ENCODE measurements around the gene NDUFC2. TPM values are rescaled to one million over a fixed set of nuclear protein-coding genes. Genes with fewer than 3 reads are reported as not detected.

Gene NDUFC2
- total RNA-seq, 1 donor from 2014 or later: 233 TPM

GRCh38 chr11:78110351-78110750, 30.7 kb upstream of the NDUFC2 start:
- no peak overlapping the region for H3K4me3 Mint-ChIP-seq
- H3K27me3 Mint-ChIP-seq: no peaks in the 10 kb centered on the region
- DNase-seq (ENCODE audit: extremely low spot score, unreplicated experiment): no peak
- TF ChIP-seq, protein P1, sequence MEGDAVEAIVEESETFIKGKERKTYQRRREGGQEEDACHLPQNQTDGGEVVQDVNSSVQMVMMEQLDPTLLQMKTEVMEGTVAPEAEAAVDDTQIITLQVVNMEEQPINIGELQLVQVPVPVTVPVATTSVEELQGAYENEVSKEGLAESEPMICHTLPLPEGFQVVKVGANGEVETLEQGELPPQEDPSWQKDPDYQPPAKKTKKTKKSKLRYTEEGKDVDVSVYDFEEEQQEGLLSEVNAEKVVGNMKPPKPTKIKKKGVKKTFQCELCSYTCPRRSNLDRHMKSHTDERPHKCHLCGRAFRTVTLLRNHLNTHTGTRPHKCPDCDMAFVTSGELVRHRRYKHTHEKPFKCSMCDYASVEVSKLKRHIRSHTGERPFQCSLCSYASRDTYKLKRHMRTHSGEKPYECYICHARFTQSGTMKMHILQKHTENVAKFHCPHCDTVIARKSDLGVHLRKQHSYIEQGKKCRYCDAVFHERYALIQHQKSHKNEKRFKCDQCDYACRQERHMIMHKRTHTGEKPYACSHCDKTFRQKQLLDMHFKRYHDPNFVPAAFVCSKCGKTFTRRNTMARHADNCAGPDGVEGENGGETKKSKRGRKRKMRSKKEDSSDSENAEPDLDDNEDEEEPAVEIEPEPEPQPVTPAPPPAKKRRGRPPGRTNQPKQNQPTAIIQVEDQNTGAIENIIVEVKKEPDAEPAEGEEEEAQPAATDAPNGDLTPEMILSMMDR (conservative IDR thresholded peaks at IDR 0.05): no peak
- peaks cover 26% of the 10 kb centered on the region for H3K36me3 Mint-ChIP-seq
- no peaks in the 10 kb centered on the region for H3K4me1 Mint-ChIP-seq (ENCODE audit: unreplicated experiment)
- H3K9me3 Mint-ChIP-seq: no peaks in the 10 kb centered on the region
- H3K27ac Mint-ChIP-seq: no peak overlapping the region

GRCh38 chr11:78109081-78110015, 29.7 kb upstream of the NDUFC2 start:
- H3K4me3 Mint-ChIP-seq: no peak overlapping the region
- H3K27ac Mint-ChIP-seq: no peak overlapping the region
- peaks cover 25% of the 10 kb centered on the region for H3K36me3 Mint-ChIP-seq
- DNase-seq (ENCODE audit: extremely low spot score, unreplicated experiment): no peak
- TF ChIP-seq, protein P1 (conservative IDR thresholded peaks at IDR 0.05): no peak
- H3K9me3 Mint-ChIP-seq: no peaks in the 10 kb centered on the region
- H3K4me1 Mint-ChIP-seq (ENCODE audit: unreplicated experiment): no peaks in the 10 kb centered on the region
- H3K27me3 Mint-ChIP-seq: no peaks in the 10 kb centered on the region

DNA sequence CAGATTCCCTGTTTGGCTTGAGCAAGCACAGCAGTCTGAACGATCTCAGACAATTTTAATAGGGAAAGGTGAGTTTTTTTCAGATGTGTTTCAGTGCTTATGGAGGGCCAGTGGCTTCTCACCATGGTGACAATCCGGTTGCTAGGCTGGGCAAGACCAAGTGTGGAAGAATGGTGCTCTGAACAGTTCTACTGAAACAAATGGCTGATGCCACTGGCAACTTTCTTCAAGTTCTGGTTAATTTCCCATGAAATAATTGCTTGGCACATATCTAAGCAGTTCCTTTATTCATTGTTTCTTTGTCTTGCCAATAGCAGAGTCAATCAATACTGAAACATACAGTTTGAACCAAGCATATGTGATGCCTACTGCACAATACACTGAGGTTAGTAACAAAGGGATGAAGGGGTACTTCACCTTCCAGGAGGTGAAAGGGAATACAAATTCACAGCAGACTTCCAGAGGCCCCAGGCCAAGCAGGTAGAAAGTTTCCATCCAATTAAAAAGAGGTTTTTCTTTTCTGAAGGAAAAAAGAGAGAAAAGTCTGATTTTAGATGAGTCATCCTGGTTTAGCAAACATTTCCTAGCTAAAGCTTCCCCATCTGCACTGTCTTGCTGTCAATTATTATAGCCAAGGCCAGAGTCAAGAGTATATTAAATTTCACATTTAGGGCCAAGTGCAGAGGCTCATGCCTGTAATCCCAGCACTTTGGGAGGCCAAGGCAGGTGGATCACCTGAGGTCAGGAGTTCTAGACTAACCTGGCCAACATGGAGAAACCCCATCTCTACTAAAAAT, 21.2 kb upstream of the NDUFC2 start:
- H3K4me1 Mint-ChIP-seq (ENCODE audit: unreplicated experiment): no peaks in the 10 kb centered on the region
- H3K36me3 Mint-ChIP-seq: peaks cover 13% of the 10 kb centered on the region
- H3K9me3 Mint-ChIP-seq: no peaks in the 10 kb centered on the region
- no peaks in the 10 kb centered on the region for H3K27me3 Mint-ChIP-seq
- H3K4me3 Mint-ChIP-seq: no peak overlapping the region
- no peak for DNase-seq (ENCODE audit: extremely low spot score, unreplicated experiment)
- TF ChIP-seq, protein P1 (conservative IDR thresholded peaks at IDR 0.05): no peak
- H3K27ac Mint-ChIP-seq: no peak overlapping the region

DNA sequence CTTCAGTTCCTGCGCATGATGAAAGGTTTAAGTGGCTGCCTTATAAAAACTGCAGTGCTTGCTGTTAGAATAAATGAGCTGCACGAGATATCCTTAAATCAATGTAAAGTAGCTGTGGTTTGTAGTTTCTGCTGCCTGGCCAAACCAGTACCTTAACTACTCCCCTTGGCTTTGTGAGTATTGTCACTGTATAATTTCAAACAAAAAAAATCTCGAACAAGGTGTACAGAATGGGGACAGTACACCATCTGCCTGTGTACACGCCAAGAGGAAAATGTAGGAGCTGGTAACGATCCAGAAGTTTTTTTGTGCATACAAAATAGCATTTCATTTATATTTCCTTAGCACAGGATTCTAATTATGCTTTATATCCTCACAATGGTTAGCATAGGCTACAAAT, 20.6 kb upstream of the NDUFC2 start:
- no peak for DNase-seq (ENCODE audit: extremely low spot score, unreplicated experiment)
- H3K9me3 Mint-ChIP-seq: no peaks in the 10 kb centered on the region
- H3K4me1 Mint-ChIP-seq (ENCODE audit: unreplicated experiment): no peaks in the 10 kb centered on the region
- H3K27me3 Mint-ChIP-seq: no peaks in the 10 kb centered on the region
- no peak overlapping the region for H3K27ac Mint-ChIP-seq
- H3K36me3 Mint-ChIP-seq: peaks cover 15% of the 10 kb centered on the region
- TF ChIP-seq, protein P1 (conservative IDR thresholded peaks at IDR 0.05): no peak
- H3K4me3 Mint-ChIP-seq: no peak overlapping the region

DNA sequence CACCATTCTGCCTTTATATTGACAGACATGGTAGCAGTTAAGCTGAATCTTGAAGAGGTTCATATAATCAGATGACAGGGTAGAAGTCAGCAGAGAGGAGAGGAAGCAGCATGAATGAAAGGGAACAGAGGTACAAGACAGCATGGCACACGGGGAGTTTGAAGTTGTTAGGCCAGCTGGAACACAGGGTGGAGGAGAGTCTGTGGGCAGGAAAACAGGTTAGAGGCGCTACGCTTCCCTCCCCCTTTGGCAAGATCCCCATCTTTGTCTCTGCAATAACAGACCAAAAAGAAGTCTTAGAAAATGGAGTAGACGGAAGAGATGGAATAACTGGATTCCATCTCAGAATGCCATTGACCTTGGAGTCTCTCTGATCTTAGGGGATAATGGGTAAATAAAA, 20.0 kb upstream of the NDUFC2 start:
- DNase-seq (ENCODE audit: extremely low spot score, unreplicated experiment): no peak
- H3K4me3 Mint-ChIP-seq: no peak overlapping the region
- H3K27me3 Mint-ChIP-seq: no peaks in the 10 kb centered on the region
- TF ChIP-seq, protein P1 (conservative IDR thresholded peaks at IDR 0.05): no peak
- H3K27ac Mint-ChIP-seq: no peak overlapping the region
- H3K36me3 Mint-ChIP-seq: peaks cover 15% of the 10 kb centered on the region
- no peaks in the 10 kb centered on the region for H3K9me3 Mint-ChIP-seq
- no peaks in the 10 kb centered on the region for H3K4me1 Mint-ChIP-seq (ENCODE audit: unreplicated experiment)
